Measurements from ENCODE around the gene ASTN2.
"Not testable (repeated sequence)": the region's sequence is repeated elsewhere in the genome, so short reads cannot be mapped to it uniquely, and the experiment has no call there.

Gene ASTN2

GRCh38 chr9:116712781-116713180 is 702.1 kb downstream of the ASTN2 start:
- DNase-seq: no peak

GRCh38 chr9:116706310-116707290 is 708.3 kb downstream of the ASTN2 start:
- no peak for DNase-seq

GRCh38 chr9:116705531-116705930 is 709.3 kb downstream of the ASTN2 start:
- no peak for DNase-seq

GRCh38 chr9:116704470-116704869 is 710.4 kb downstream of the ASTN2 start:
- no peak for DNase-seq

- DNase-seq: no peak
Measured at GRCh38 chr9:116703634-116704033, 711.2 kb downstream of the ASTN2 start.

GRCh38 chr9:116701940-116702642 is 712.8 kb downstream of the ASTN2 start:
- no peak for DNase-seq

GRCh38 chr9:116700882-116701865 is 713.7 kb downstream of the ASTN2 start:
- peak; percentile 40 for DNase-seq

GRCh38 chr9:116700279-116700678 is 714.6 kb downstream of the ASTN2 start:
- no peak for DNase-seq

- no peak for DNase-seq
Measured at GRCh38 chr9:116697887-116698286, 717.0 kb downstream of the ASTN2 start.

- no peak for DNase-seq
Measured at GRCh38 chr9:116697362-116697761, 717.5 kb downstream of the ASTN2 start.

- DNase-seq: no peak
Measured at GRCh38 chr9:116695438-116695837, 719.4 kb downstream of the ASTN2 start.

GRCh38 chr9:116694785-116695291 is 720.0 kb downstream of the ASTN2 start:
- no peak for DNase-seq

- DNase-seq: no peak
Measured at GRCh38 chr9:116693233-116693731, 721.6 kb downstream of the ASTN2 start.

GRCh38 chr9:116692616-116693015 is 722.2 kb downstream of the ASTN2 start:
- DNase-seq: no peak

GRCh38 chr9:116691607-116692006 is 723.2 kb downstream of the ASTN2 start:
- no peak for DNase-seq

GRCh38 chr9:116690805-116691204 is 724.1 kb downstream of the ASTN2 start:
- not testable (repeated sequence) for DNase-seq

- DNase-seq: no peak
Measured at GRCh38 chr9:116689486-116690032, 725.3 kb downstream of the ASTN2 start.

GRCh38 chr9:116688806-116689485 is 725.9 kb downstream of the ASTN2 start:
- DNase-seq: no peak

GRCh38 chr9:116687754-116688135 is 727.1 kb downstream of the ASTN2 start:
- no peak for DNase-seq

GRCh38 chr9:116687074-116687753 is 727.6 kb downstream of the ASTN2 start, which contains the start of gene TRIM32:
TSS of gene TRIM32 (plus strand) at chr9:116687305. CDS start at chr9:116697743, 10,438 bp downstream.
- peak; percentile 76 for DNase-seq

GRCh38 chr9:116686693-116687073 is 728.2 kb downstream of the ASTN2 start:
- no peak for DNase-seq
